ENCODE results near the gene CELA3A.
"Not testable (repeated sequence)": the region's sequence is repeated elsewhere in the genome, so short reads cannot be mapped to it uniquely, and the experiment has no call there.

The CELA3A gene

GRCh38 chr1:22021061-22021460 lies 19.6 kb downstream of the CELA3A start:
- no peak for DNase-seq

DNA sequence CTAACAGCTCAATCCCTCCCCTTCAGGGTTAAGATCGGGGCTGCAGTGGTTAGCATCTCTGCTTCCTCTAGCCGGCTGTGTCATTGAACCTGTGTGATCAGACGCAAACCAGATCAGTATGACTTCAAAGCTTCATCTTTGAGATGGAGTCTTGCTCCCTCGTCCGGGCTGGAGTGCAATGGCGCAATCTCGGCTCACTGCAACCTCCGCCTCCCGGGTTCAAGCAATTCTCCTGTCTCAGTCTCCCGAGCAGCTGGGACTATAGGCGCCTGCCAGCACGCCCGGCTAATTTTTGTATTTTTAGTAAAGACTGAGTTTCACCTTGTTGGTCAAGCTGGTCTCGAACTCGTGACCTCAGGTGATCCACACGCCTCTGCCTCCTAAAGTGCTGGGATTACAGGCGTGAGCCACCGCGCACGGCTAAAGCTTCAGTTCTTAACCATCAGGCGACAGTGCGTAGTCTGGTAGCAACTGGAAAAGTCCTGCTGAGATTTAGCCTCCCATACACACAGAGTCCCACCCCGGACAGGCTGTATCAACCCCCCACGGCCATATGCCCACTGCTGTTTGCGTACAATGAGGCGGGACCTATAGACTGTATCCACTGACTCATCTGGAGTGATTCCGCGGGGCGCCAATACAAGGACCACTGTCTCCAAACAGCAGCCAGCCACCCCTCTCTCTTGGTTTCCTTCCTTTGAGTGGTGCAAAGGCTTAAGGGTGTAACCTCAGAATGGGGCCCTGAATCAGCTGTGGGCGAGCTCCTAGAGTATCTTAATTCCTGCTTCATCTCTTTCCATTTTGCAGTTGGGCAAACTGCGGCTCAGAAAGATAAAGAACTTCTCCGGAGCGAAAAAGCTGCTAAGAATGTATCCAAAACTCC lies 23.3 kb downstream of the CELA3A start:
- peak; percentile 82 for DNase-seq

GRCh38 chr1:22025368-22026155 lies 24.1 kb downstream of the CELA3A start:
- DNase-seq, result peak; percentile 95

- DNase-seq, result peak; percentile 17
Observed at GRCh38 chr1:22026924-22027289, 25.4 kb downstream of the CELA3A start.

DNA sequence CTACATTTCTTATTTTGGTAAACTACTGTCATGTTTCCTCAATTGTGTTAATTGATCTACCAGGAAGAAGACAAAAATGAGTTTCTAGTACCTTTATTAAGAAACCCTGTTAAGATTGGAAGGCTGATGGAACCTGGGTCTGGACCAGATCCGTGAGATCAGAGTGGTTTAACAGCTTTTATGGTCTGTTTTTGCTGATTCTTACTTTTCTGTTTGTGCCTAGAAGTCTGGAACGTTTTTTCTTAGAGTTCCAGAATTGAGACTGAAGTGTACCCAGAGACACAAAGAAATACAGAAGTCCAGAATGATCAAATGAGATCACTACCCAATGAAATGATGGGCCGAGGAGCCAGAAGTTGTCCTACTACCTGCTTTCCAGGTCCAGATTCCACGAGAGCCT lies 28.6 kb downstream of the CELA3A start:
- DNase-seq, result no peak

DNA sequence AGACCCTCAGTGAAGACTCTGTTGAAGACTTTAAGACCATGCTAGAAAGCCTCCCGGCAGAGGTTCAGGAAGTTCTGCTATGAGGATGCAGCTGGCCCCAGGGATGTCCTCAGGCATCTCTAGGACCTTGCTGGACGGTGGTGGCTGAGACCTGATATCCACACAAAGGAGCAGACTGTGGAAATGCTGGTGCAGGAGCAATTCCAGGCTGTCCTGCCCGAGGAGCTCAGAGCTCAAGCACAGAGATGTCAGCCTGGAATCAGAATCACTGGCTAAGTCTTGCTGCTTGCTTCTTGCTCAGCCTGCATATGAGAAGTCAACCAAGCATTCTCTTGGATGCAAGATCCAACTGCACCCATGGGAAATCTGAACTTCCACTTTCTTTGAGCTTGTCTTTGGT lies 29.0 kb downstream of the CELA3A start:
- no peak for DNase-seq

GRCh38 chr1:22031214-22031962 lies 29.9 kb downstream of the CELA3A start:
- peak; percentile 39 for DNase-seq

DNA sequence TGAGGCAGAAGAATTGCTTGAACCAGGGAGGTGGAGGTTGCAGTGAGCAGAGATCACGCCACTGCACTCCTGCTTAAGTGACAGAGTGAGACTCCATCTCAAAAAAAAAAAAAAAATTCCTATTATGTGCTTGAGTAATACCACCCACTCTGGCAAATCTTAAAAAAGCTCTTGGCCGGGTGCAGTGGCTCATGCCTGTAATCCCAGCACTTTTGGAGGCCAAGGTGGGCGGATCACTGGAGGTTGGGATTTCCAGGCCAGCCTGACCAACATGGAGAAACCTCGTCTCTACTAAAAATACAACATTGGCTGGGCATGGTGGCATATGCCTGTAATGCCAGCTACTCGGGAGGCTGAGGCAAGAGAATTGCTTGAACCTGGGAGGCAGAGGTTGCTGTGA lies 33.4 kb downstream of the CELA3A start:
- not testable (repeated sequence) for DNase-seq

DNA sequence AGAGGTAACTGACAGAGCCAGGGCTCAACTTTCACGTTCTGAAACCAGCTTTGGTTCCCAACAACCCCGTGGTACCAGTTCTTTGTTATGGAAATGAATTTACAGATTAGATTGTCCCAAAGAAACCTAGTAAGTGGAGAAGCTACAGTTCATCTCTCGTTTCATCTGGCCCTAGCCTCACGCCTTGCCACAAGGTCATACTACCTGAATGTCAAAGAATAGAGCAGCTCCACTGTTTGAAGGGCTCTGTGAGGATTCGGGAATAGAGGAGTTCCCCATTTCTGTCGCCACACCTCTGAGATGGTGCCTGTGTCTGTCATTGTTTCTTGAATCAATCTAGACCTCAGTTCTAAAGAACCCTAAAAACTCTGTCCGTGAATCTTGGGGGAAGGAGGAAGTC lies 36.1 kb downstream of the CELA3A start:
- no peak for DNase-seq

- DNase-seq, result no peak
Observed at GRCh38 chr1:22038036-22038435, 36.6 kb downstream of the CELA3A start.

GRCh38 chr1:22039594-22040285 lies 38.3 kb downstream of the CELA3A start:
- DNase-seq, result peak; percentile 96

DNA sequence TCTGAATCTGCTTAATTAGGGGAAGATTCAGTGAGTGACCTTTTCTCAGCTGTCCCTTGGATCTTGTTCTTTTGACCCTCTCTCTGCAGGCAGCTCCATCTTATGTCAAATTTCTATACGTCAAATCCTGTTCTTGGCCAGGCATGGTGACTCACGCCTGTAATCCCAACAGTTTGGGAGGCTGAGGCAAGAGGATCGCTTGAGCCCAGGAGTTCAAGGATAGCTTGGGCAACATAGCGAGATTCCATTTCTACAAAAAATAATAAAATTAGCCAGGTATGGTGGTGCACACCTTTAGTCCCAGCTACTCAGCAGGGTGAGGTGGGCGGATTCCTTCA lies 38.8 kb downstream of the CELA3A start:
- DNase-seq, result no peak

- DNase-seq, result no peak
Observed at GRCh38 chr1:22041505-22041904, 40.0 kb downstream of the CELA3A start.

- no peak for DNase-seq
Observed at GRCh38 chr1:22043198-22043769, 41.8 kb downstream of the CELA3A start.

- no peak for DNase-seq
Observed at GRCh38 chr1:22044690-22045420, 43.4 kb downstream of the CELA3A start.

- no peak for DNase-seq
Observed at GRCh38 chr1:22045604-22046228, 44.3 kb downstream of the CELA3A start.

- DNase-seq, result peak; percentile 28
Observed at GRCh38 chr1:22048351-22049192, 47.1 kb downstream of the CELA3A start.

GRCh38 chr1:22050330-22050729 lies 48.9 kb downstream of the CELA3A start:
- DNase-seq, result no peak

DNA sequence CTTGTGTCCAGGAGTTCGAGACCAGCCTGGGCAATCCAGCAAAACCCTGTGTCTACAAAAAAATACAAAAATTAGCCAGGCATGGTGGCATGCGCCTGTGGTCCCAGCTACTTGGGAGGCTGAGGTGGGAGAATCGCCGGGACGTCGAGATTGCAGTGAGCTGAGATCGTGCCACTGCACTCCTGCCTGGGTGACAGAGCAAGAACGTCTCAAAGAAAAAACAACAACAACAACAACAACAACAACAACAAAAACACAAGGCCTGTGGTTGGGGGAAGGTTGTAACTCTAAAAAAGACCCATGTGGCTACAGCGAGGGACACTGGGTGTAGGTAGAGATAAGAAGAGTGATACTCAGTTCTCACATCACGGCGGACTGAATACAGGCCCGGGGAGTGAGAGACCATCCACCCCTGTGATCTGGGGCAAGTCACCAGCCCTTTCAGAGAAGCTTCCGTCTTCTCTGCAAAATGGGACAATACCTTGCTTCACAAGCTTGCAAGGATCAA lies 50.2 kb downstream of the CELA3A start:
- DNase-seq, result no peak

All from activated CD4-positive, alpha-beta T cell treated with anti-CD3 and anti-CD28 coated beads, Interleukin-10, Interleukin-2, amounts not matched to agents 100 ng/mL and 50 ng/mL, durations not matched to agents 16 hours and 8 hours (primary cell).